ENCODE measurements around the gene PCDHGA11. TPM values are rescaled to one million over a fixed set of nuclear protein-coding genes. Genes with fewer than 3 reads are reported as not detected.
A peak's percentile ranks its signal among the peaks of the same experiment; 100 is the strongest.

PCDHGA11 gene
- total RNA-seq (3.6 TPM), polyA plus RNA-seq (ENCODE audit: insufficient read depth, low read depth, low replicate concordance) (0.37 TPM)
- long read RNA-seq, donor 1, full-length matches to known transcripts, result 3 of 3 reads
- long read RNA-seq, donor 1, partial matches to known transcripts, result 0 of 3 reads
- long read RNA-seq, donor 1, other reads (novel, unspliced or antisense), result 0 of 3 reads
- long read RNA-seq, donor 2, result 0 reads
- long read RNA-seq, donor 3, partial matches to known transcripts, result 0 of 1 reads
- long read RNA-seq, donor 3, other reads (novel, unspliced or antisense), result 0 of 1 reads
- long read RNA-seq, donor 4, partial matches to known transcripts, result 0 of 1 reads
- long read RNA-seq, donor 4, other reads (novel, unspliced or antisense), result 0 of 1 reads
- long read RNA-seq, donor 5, partial matches to known transcripts, result 0 of 1 reads
- long read RNA-seq, donor 5, other reads (novel, unspliced or antisense), result 0 of 1 reads
- long read RNA-seq, donor 6, result 0 reads
- long read RNA-seq, donor 7, result 0 reads
- long read RNA-seq, donor 8, full-length matches to known transcripts, result 3 of 3 reads
- long read RNA-seq, donor 8, partial matches to known transcripts, result 0 of 3 reads
- long read RNA-seq, donor 8, other reads (novel, unspliced or antisense), result 0 of 3 reads
- long read RNA-seq, donor 9, partial matches to known transcripts, result 0 of 1 reads
- long read RNA-seq, donor 9, other reads (novel, unspliced or antisense), result 0 of 1 reads
- long read RNA-seq, donor 10, partial matches to known transcripts, result 0 of 2 reads
- long read RNA-seq, donor 10, other reads (novel, unspliced or antisense), result 0 of 2 reads

DNA sequence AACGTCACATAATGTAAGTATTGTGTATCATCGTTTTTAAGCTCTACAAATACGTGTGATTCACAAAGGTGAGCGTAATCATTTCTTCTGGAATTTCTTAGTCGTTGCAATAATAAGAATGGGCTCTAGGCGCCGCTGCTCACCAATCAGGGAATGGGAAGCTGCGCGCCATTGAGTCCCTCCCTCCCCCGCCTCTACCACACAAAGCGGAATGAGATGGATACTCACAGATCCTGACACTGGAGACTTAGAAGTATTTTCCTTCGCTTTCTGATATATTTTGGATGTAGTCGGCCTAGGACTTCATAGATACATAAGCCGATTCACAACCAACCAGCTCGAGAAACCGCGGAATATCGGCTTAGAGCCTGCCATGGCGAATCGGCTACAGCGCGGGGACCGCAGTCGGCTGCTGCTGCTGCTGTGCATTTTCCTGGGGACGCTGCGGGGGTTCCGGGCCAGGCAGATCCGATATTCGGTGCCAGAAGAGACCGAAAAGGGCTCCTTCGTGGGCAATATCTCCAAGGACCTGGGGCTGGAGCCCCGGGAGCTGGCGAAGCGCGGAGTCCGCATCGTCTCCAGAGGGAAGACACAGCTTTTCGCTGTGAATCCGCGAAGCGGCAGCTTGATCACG, at the start of gene PCDHGA11:
TSS of gene PCDHGA11 (plus strand) at position 197 of the 634 bp plus-strand sequence. CDS start at position 374, 177 bp downstream.
- Histone ChIP-seq H3K27me3 (ENCODE audit: control insufficient read depth, insufficient read depth, low read length) (no peaks in the 10 kb centered on the region), H3K27ac (ENCODE audit: low read depth in 2 of 2, low read length in 2 of 2) (no peak within 1 kb of the TSS), H3K9me3 (ENCODE audit: control insufficient read depth in 2 of 3, insufficient read depth in 1 of 3, low read length in 3 of 3) (peaks cover 5 to 78% (median 43%) of the 10 kb centered on the region in 3 donors), H3K4me3 (ENCODE audit: low read length in 3 of 3) (peak within 1 kb of the TSS in 2 of 3 donors; percentile 32 to 39), H3K36me3 (ENCODE audit: control insufficient read depth in 2 of 3, insufficient read depth in 3 of 3, low read length in 3 of 3) (no peaks in the 10 kb centered on the region), H3K9ac (ENCODE audit: low read length in 3 of 3) (no peak within 1 kb of the TSS), H3K4me1 (ENCODE audit: control insufficient read depth in 2 of 3, insufficient read depth in 2 of 3, low read depth in 1 of 3, low read length in 3 of 3) (no peaks in the 10 kb centered on the region)
- TF ChIP-seq, protein P1, sequence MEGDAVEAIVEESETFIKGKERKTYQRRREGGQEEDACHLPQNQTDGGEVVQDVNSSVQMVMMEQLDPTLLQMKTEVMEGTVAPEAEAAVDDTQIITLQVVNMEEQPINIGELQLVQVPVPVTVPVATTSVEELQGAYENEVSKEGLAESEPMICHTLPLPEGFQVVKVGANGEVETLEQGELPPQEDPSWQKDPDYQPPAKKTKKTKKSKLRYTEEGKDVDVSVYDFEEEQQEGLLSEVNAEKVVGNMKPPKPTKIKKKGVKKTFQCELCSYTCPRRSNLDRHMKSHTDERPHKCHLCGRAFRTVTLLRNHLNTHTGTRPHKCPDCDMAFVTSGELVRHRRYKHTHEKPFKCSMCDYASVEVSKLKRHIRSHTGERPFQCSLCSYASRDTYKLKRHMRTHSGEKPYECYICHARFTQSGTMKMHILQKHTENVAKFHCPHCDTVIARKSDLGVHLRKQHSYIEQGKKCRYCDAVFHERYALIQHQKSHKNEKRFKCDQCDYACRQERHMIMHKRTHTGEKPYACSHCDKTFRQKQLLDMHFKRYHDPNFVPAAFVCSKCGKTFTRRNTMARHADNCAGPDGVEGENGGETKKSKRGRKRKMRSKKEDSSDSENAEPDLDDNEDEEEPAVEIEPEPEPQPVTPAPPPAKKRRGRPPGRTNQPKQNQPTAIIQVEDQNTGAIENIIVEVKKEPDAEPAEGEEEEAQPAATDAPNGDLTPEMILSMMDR (IDR thresholded peaks at IDR 0.05; ENCODE audit: borderline replicate concordance, extremely low read depth, insufficient read depth), result peak; percentile 25
- DNase-seq, result peak in 3 of 5 donors; percentile 51 to 56 (median 55)
- FAIRE-seq, result no peak
- intact Hi-C loops (cut with DNase I), result no loop called here

DNA sequence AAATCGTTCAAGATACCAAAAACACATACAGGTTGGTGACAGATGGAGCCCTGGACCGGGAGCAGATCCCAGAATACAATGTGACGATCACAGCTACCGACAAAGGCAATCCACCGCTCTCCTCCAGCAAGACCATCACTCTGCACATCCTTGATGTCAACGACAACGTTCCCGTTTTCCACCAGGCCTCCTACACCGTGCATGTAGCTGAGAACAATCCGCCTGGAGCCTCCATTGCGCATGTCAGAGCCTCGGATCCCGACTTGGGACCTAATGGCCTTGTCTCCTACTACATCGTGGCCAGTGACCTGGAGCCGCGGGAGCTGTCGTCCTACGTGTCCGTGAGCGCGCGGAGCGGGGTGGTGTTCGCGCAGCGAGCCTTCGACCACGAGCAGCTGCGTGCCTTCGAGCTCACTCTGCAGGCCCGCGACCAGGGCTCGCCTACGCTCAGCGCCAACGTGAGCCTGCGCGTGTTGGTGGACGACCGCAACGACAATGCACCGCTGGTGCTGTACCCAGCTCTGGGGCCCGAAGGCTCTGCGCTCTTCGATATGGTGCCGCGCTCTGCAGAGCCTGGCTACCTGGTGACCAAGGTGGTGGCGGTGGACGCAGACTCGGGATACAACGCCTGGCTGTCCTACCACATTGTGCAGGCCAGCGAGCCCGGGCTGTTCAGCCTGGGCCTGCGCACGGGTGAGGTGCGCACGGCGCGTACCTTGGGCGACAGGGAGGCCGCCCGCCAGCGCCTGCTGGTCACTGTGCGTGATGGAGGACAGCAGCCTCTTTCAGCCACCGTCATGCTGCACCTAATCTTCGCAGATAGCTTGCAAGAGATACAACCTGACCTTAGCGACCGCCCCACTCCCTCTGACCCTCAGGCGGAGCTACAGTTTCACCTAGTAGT, 49.0 kb upstream of the PCDHGA11 start:
- Histone ChIP-seq H3K9me3 (ENCODE audit: control insufficient read depth in 2 of 3, insufficient read depth in 1 of 3, low read length in 3 of 3) (peaks cover 2 to 58% (median 24%) of the 10 kb centered on the region in 3 donors), H3K27me3 (ENCODE audit: control insufficient read depth, insufficient read depth, low read length) (no peaks in the 10 kb centered on the region), H3K4me3 (ENCODE audit: low read length in 3 of 3) (peak overlapping the region in 1 of 3 donors; percentile 16), H3K36me3 (ENCODE audit: control insufficient read depth in 2 of 3, insufficient read depth in 3 of 3, low read length in 3 of 3) (no peaks in the 10 kb centered on the region), H3K27ac (ENCODE audit: low read depth in 2 of 2, low read length in 2 of 2) (no peak overlapping the region), H3K4me1 (ENCODE audit: control insufficient read depth in 2 of 3, insufficient read depth in 2 of 3, low read depth in 1 of 3, low read length in 3 of 3) (no peaks in the 10 kb centered on the region), H3K9ac (ENCODE audit: low read length in 3 of 3) (no peak overlapping the region)
- intact Hi-C loops (cut with DNase I), result no loop called here
- TF ChIP-seq, protein P1 (IDR thresholded peaks at IDR 0.05; ENCODE audit: borderline replicate concordance, extremely low read depth, insufficient read depth), result no peak
- no peak for DNase-seq
- no peak for FAIRE-seq

GRCh38 chr5:141373673-141374317, 47.1 kb upstream of the PCDHGA11 start, which contains the start of gene PCDHGA6:
Gene PCDHGA6 (plus strand): TSS chr5:141373891. CDS start chr5:141374084, 193 bp downstream.
- TF ChIP-seq, protein P1 (IDR thresholded peaks at IDR 0.05; ENCODE audit: borderline replicate concordance, extremely low read depth, insufficient read depth), result peak; percentile 19
- peak in 2 of 5 donors; percentile 17 to 41 for DNase-seq
- Histone ChIP-seq H3K27ac (ENCODE audit: low read depth in 2 of 2, low read length in 2 of 2) (no peak within 1 kb of the TSS), H3K4me3 (ENCODE audit: low read length in 3 of 3) (peak within 1 kb of the TSS in 2 of 3 donors; percentile 46 to 48), H3K9ac (ENCODE audit: low read length in 3 of 3) (no peak within 1 kb of the TSS), H3K9me3 (ENCODE audit: control insufficient read depth in 2 of 3, insufficient read depth in 1 of 3, low read length in 3 of 3) (peaks cover 2 to 62% (median 23%) of the 10 kb centered on the region in 3 donors), H3K36me3 (ENCODE audit: control insufficient read depth in 2 of 3, insufficient read depth in 3 of 3, low read length in 3 of 3) (no peaks in the 10 kb centered on the region), H3K4me1 (ENCODE audit: control insufficient read depth in 2 of 3, insufficient read depth in 2 of 3, low read depth in 1 of 3, low read length in 3 of 3) (no peaks in the 10 kb centered on the region), H3K27me3 (ENCODE audit: control insufficient read depth, insufficient read depth, low read length) (no peaks in the 10 kb centered on the region)
- intact Hi-C loops (cut with DNase I), result no loop called here
- no peak for FAIRE-seq

All from kidney (tissue), 22 donors.